NCI-H2081 treated with DMSO at 0.1 percent for 48 hours (cell line): ENCODE measurements around the gene HECTD1.
A peak's percentile ranks its signal among the peaks of the same experiment; 100 is the strongest.
"Not testable (repeated sequence)": the region's sequence is repeated elsewhere in the genome, so short reads cannot be mapped to it uniquely, and the experiment has no call there.

Source experiments
- DNase-seq: peaks from one replicate; lab custom pipeline; 2025; lab: John Stamatoyannopoulos, UW

The HECTD1 gene

DNA sequence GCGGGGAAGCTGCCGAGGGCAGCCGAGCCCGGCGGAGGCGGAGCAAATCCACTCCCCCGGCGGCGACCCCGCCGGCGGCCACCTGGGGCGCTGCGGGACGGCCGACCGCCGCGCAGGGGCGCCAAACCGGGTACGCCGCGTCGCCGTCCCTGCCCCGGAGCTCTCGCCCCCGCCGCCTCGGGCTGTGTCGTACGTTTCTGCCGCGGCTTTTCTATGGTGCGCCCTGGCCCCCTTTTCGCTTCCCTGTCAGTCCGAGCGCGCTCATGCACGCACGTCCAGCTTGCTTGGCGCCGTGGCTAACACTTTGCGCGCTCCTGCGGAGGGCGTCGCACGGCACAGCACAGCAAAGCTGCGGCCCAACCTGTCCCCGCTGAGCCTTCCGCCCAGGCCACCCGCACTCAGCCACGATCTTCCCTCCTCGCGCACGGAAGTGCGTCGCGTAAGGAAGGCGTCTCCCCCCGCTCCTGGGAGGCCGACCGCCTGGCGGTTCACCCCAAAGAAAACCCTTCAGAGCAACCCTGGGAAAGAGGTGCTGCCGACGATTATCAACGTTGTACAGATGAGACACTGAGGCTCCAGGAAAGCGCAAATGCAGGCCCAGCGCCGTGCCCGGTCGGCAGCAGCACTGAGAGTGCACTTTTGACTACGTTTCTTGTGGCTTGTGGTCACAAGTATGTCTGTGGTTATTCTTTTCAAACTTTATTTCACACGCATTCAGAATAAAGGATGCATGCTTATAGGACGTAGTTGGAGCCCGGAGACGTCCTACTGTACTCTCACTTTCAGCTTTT, at the start of gene HECTD1:
HECTD1 (minus strand) TSS at position 39 of the 791 bp plus-strand sequence. CDS start 1,857 bp downstream, outside the sequence.
- peak; percentile 60 for DNase-seq

DNA sequence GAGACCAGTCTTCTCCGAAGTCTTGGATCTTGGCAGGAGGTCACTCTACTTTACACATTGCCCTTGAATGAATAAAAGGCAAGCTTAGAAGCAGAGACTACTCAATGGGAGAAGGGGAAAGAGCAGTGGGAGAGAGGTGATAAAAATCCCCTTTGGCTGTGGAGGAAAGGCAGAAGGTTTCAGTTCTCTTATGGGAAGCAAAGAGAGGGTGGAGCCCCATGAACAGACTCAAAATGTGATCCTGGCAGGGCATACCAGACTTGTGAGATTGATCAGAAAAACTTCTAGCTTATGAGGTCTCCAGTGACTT, 49.6 kb upstream of the HECTD1 start:
- DNase-seq: no peak

GRCh38 chr14:31256534-31257243, 49.1 kb upstream of the HECTD1 start:
- DNase-seq: no peak

GRCh38 chr14:31255918-31256317, 48.3 kb upstream of the HECTD1 start:
- not testable (repeated sequence) for DNase-seq

DNA sequence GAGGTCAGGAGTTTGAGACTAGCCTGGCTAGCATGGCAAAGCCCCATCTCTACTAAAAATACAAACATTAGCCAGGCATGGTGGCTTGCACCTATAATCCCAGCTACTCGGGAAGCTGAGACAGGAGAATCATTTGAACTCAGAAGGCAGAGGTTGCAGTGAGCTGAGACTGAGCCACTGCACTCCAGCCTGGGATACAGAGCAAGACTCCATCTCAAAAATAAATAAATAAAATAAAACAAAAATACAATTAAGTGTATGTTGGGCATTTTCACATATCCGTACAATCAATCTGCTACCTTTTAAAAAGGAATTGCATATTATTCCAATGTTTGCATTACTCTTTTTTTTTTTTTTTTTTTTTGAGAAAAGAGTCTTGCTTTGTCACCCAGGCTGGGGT, 47.7 kb upstream of the HECTD1 start:
- no peak for DNase-seq

DNA sequence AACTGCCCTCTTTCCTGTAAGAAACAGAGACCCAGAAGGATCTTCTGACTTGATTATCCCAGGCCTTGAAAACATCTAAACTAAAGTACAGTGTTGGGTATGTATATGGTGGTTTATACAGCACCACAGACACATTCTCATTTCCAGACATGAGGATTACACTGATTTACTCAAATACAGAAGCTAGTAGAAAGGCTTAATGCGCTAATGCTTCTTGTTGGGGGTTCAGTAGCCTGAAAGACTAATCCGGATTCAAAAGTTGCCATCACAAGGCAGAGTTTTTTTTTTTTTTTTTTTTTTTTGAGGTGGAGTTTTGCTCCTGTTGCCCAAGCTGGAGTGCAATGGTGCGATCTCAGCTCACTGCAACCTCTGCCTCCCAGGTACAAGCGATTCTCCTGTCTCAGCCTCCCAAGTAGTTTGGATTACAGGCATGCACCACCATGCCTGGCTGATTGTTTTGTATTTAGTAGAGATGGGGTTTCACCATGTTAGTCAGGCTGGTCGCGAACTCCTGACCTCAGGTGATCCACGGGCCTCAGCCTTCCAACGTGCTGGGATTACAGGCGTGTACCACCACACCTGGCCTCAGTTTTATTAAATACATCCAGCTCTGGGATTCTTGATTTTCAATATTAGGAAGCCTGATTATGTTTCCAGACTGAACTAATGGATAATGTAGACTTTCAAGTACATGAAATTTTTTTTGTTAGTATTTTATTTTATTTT, 46.3 kb upstream of the HECTD1 start:
- DNase-seq: no peak

GRCh38 chr14:31252865-31253264, 45.3 kb upstream of the HECTD1 start:
- DNase-seq: no peak

GRCh38 chr14:31251028-31251958, 43.7 kb upstream of the HECTD1 start:
- DNase-seq: no peak

- no peak for DNase-seq
Observed at GRCh38 chr14:31244626-31245025, 37.0 kb upstream of the HECTD1 start.

- DNase-seq: no peak
Observed at GRCh38 chr14:31243860-31244259, 36.3 kb upstream of the HECTD1 start.

DNA sequence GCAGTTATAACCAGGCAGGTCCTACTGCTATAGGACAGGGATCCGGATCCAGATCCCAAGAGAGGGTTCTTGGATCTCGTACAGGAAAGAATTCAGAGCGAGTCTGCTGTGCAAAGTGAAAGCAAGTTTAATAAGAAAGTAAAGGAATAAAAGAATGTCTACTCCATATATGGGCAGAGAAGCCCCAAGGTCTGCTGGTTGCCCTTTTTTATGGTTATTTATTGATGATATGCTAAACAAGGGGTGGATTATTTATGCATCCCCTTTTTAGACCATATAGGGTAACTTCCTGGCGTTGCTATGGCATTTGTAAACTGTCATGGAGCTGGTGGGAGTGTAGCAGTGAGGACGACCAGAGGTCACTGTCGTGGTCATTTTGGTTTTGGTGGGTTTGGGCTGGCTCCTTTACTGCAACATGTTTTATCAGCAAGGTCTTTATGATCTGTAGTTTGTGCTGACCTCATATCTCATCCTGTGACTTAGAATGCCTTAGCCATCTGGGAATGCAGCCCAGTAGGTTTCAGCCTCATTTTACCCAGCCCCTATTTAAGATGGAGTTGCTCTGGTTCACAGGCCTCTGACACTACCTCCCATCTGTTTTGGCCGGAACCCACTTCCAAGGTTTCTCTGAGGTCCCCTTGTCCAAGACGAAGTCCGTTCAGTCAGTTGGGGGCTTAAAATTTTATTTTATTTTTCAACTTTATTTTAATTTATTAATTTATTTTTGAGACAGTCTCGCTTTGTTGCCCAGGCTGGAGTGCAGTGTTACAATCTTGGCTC, 34.8 kb upstream of the HECTD1 start:
- DNase-seq: not testable (repeated sequence)

DNA sequence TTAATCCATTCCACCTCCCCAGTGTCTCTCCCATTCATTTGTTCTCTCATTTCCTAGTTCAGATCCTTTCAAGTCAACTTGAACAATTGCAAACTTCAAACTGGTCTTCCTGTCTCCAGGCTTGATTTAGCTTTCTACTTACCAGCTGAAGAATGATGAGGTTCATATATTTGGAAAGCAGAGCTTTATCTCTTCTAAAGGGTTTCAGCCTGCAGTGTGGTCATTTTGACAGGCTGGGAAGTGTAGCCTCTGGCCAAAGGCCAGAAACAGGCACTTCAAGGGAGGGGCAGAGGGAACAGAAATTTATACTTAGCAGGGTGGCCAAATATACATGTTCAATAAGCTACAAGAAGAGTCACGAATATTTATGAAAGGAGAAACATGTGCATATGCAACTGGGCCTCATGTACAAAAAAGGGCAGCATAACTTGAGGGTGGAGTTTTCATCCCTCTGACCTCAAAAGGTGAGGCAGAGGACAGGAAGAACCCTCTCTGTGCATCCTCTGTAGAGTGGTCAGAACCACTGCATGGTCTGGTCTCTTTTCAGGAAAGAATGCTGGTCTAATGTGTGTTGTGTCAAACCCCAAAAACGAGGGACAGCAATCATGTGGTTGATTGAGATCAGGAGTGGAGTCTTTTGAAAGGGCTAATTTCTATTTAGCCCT, 34.0 kb upstream of the HECTD1 start:
- no peak for DNase-seq

DNA sequence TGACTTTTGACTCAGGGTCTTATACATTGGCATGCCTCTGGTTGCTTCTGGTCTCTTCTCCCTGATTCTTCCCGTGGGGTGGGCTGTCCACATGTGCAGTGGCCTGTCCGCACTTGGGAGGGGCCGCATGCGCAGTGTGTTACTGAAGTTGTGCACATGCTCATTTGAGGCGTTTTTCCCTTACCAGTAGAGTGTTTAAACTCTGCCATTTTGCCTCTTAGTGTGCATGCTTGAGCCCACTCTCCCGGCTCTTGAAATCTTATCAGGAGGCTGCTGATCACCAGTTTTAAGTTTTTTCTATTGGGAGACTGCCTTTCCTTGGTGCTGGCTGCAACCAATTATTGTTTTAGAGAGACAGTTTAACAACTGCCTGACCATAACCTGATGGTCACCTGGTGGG, 32.1 kb upstream of the HECTD1 start:
- DNase-seq: no peak

- DNase-seq: no peak
Observed at GRCh38 chr14:31235462-31235861, 27.9 kb upstream of the HECTD1 start.

GRCh38 chr14:31232081-31232480, 24.5 kb upstream of the HECTD1 start:
- DNase-seq: no peak

- not testable (repeated sequence) for DNase-seq
Observed at GRCh38 chr14:31231272-31231671, 23.7 kb upstream of the HECTD1 start.

DNA sequence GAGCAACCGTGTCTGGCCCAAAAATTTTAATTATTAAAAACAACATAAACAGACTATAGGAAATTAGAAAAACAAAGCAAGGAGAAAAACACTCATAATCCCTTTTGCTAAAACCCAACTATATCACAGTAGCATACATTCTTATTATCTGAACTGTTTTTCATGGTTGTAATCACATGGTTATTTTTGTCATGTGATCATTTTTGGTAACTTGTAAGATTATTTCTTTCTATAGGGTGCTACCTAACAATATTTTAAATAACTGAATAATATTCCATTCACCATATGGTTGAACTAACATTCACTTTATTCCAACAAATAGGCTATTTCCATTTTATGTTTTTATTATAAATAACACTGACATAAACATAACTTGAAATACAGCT, 23.0 kb upstream of the HECTD1 start:
- no peak for DNase-seq

- no peak for DNase-seq
Observed at GRCh38 chr14:31229638-31230572, 22.3 kb upstream of the HECTD1 start.

DNA sequence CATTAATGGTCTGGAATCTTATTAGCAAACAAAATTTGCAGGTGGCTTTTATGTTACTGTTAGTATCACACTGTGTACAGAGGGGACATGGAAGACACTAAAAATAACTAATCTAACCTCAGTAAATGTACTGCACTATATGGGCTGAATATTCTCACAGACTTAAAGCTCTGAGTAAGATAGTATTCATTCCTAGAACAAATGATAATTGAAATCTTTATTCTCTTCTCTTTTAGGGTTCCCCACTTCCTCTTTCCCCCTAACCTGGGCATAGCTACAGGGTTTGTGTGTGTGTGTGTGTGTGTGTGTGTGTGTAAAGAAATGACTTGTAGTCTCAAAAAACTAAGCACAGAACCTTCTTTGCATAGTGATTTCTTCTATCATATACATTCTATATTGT, 21.4 kb upstream of the HECTD1 start:
- DNase-seq: no peak
